Measurements from ENCODE around the gene XYLT1. TPM values are rescaled to one million over a fixed set of nuclear protein-coding genes. Genes with fewer than 3 reads are reported as not detected.

XYLT1 gene
- total and polyA plus RNA-seq, 9 of the 15 experiments (the other 6 are each of a cell fraction or from before 2014, with no cell fraction given), result 0.03 to 0.09 (median 0.08) TPM; not detected in 6

- no peak overlapping the region for H3K27ac ChIP-seq (ENCODE audit: extremely low read depth, low read depth, low read length)
Observed at GRCh38 chr16:17468611-17469010, 2.1 kb downstream of the XYLT1 start.

More at GRCh38 chr16:17468611-17469010, 2.1 kb downstream of the XYLT1 start:
- whole genome bisulfite sequencing (ENCODE audit: insufficient coverage, low coverage, missing lambda C conversion rate), result 3% methylated on average over 6 of the region's 7 CpGs
- ChIA-PET POLR2A (interaction anchor here (0.6 kb wide), 1 partner anchor 11 kb away, joined by 3 read pairs; no protein-coding TSS in a partner anchor), CTCF (ENCODE audit: low intra/inter-chr PET ratio) (no interaction called here)
- no peaks in the 10 kb centered on the region for H3K79me2 ChIP-seq (ENCODE audit: control insufficient read depth, insufficient read depth, low read length)
- H2AFZ ChIP-seq (ENCODE audit: low read depth, low read length), result no peak overlapping the region
- no peak overlapping the region for H3K4me3 ChIP-seq
- H4K20me1 ChIP-seq (replicated peaks; ENCODE audit: control insufficient read depth, insufficient read depth, low read length), result peaks cover 16% of the 10 kb centered on the region
- ATAC-seq, result no peak
- DNase-seq (ENCODE audit: extremely low read depth in 1 of 4, low spot score in 3 of 4), result no peak
- no peak overlapping the region for H3K4me2 ChIP-seq (ENCODE audit: insufficient read depth, low read length)
- peaks cover 0 to 10% of the 10 kb centered on the region in 2 experiments; a peak in 2 of 5 replicates for H3K4me1 ChIP-seq (replicated peaks in 1 of 2; ENCODE audit: control insufficient read depth in 2 of 2, insufficient read depth in 2 of 2, low read length in 2 of 2)
- in situ Hi-C loops (cut with MboI) (no loop called here), intact Hi-C loops (cut with micrococcal nuclease) (no loop called here)
- H3K9ac ChIP-seq (ENCODE audit: insufficient read depth in 1 of 2, low read depth in 2 of 2, low read length in 2 of 2), result no peak overlapping the region
- H3K36me3 ChIP-seq (ENCODE audit: control insufficient read depth, insufficient read depth, low read length), result no peaks in the 10 kb centered on the region
- H3K27me3 ChIP-seq (ENCODE audit: control insufficient read depth in 2 of 2, insufficient read depth in 2 of 2, low read length in 2 of 2), result peaks cover 32 to 59% of the 10 kb centered on the region in 2 experiments
- TF ChIP-seq KLF6 (CRISPR knock-in tag; IDR thresholded peaks at IDR 0.05; ENCODE audit: borderline replicate concordance), result no peak
- TF ChIP-seq BMI1 (IDR thresholded peaks at IDR 0.05; ENCODE audit: low read length), result no peak
- no peak for TF ChIP-seq ELK1 (CRISPR knock-in tag; IDR thresholded peaks at IDR 0.05)
- TF ChIP-seq ZNF232 (CRISPR knock-in tag; IDR thresholded peaks at IDR 0.05), result no peak
- TF ChIP-seq TEAD1 (CRISPR knock-in tag; IDR thresholded peaks at IDR 0.05), result no peak
- no peak for TF ChIP-seq ZNF589 (CRISPR knock-in tag; IDR thresholded peaks at IDR 0.05; ENCODE audit: low read depth)
- no peak for TF ChIP-seq GABPB1 (CRISPR knock-in tag; IDR thresholded peaks at IDR 0.05)
- no peak for TF ChIP-seq NFATC3 (IDR thresholded peaks at IDR 0.05)
- no peak for TF ChIP-seq PHF21A (IDR thresholded peaks at IDR 0.05; ENCODE audit: borderline replicate concordance, low read depth)
- no peak for TF ChIP-seq ZNF146 (CRISPR knock-in tag; IDR thresholded peaks at IDR 0.05; ENCODE audit: unreplicated experiment)
- TF ChIP-seq, protein P1, sequence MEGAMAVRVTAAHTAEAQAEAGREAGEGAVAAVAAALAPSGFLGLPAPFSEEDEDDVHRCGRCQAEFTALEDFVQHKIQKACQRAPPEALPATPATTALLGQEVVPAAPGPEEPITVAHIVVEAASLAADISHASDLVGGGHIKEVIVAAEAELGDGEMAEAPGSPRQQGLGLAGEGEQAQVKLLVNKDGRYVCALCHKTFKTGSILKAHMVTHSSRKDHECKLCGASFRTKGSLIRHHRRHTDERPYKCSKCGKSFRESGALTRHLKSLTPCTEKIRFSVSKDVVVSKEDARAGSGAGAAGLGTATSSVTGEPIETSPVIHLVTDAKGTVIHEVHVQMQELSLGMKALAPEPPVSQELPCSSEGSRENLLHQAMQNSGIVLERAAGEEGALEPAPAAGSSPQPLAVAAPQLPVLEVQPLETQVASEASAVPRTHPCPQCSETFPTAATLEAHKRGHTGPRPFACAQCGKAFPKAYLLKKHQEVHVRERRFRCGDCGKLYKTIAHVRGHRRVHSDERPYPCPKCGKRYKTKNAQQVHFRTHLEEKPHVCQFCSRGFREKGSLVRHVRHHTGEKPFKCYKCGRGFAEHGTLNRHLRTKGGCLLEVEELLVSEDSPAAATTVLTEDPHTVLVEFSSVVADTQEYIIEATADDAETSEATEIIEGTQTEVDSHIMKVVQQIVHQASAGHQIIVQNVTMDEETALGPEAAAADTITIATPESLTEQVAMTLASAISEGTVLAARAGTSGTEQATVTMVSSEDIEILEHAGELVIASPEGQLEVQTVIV (CRISPR knock-in tag; IDR thresholded peaks at IDR 0.05; ENCODE audit: borderline replicate concordance), result no peak
- no peak for TF ChIP-seq ZNF239 (CRISPR knock-in tag; IDR thresholded peaks at IDR 0.05)
- no peak for TF ChIP-seq ZNF431 (CRISPR knock-in tag; IDR thresholded peaks at IDR 0.05)
- no peak for TF ChIP-seq SP1 (CRISPR knock-in tag; IDR thresholded peaks at IDR 0.05)
- no peak for TF ChIP-seq NCOR1 (IDR thresholded peaks at IDR 0.05)
- no peak for TF ChIP-seq SMARCA5 (IDR thresholded peaks at IDR 0.05)
- no peak for TF ChIP-seq UBTF (IDR thresholded peaks at IDR 0.05; ENCODE audit: borderline replicate concordance in 1 of 2, low read depth in 2 of 2, low read length in 2 of 2)
- BruUV-seq (replicated peaks), result no TSS peak
- H3K9me1 ChIP-seq (ENCODE audit: control insufficient read depth, insufficient read depth, low read length), result no peaks in the 10 kb centered on the region
- no peaks in the 10 kb centered on the region for H3K9me3 ChIP-seq (replicated peaks; ENCODE audit: control insufficient read depth, insufficient read depth, low read depth, low read length)
- no peak for FAIRE-seq

Measured in K562 (cell line).